NCI-H2029 treated with DMSO at 0.1 percent for 48 hours (cell line): Measurements from ENCODE around the gene EPG5.
"Not testable (repeated sequence)": the region's sequence is repeated elsewhere in the genome, so short reads cannot be mapped to it uniquely, and the experiment has no call there.

Experiments
- DNase-seq: peaks from one replicate; lab custom pipeline; 2025; lab: John Stamatoyannopoulos, UW

Gene EPG5, protein sequence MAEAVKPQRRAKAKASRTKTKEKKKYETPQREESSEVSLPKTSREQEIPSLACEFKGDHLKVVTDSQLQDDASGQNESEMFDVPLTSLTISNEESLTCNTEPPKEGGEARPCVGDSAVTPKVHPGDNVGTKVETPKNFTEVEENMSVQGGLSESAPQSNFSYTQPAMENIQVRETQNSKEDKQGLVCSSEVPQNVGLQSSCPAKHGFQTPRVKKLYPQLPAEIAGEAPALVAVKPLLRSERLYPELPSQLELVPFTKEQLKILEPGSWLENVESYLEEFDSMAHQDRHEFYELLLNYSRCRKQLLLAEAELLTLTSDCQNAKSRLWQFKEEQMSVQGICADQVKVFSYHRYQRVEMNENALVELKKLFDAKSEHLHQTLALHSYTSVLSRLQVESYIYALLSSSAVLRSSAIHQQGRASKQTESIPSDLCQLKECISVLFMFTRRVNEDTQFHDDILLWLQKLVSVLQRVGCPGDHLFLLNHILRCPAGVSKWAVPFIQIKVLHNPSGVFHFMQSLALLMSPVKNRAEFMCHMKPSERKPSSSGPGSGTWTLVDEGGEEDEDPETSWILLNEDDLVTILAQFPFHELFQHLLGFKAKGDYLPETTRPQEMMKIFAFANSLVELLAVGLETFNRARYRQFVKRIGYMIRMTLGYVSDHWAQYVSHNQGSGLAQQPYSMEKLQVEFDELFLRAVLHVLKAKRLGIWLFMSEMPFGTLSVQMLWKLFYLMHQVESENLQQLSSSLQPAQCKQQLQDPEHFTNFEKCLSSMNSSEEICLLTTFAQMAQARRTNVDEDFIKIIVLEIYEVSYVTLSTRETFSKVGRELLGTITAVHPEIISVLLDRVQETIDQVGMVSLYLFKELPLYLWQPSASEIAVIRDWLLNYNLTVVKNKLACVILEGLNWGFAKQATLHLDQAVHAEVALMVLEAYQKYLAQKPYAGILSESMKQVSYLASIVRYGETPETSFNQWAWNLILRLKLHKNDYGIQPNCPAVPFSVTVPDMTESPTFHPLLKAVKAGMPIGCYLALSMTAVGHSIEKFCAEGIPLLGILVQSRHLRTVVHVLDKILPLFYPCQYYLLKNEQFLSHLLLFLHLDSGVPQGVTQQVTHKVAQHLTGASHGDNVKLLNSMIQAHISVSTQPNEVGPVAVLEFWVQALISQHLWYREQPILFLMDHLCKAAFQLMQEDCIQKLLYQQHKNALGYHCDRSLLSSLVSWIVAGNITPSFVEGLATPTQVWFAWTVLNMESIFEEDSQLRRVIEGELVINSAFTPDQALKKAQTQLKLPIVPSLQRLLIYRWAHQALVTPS (N-terminal part only)

DNA sequence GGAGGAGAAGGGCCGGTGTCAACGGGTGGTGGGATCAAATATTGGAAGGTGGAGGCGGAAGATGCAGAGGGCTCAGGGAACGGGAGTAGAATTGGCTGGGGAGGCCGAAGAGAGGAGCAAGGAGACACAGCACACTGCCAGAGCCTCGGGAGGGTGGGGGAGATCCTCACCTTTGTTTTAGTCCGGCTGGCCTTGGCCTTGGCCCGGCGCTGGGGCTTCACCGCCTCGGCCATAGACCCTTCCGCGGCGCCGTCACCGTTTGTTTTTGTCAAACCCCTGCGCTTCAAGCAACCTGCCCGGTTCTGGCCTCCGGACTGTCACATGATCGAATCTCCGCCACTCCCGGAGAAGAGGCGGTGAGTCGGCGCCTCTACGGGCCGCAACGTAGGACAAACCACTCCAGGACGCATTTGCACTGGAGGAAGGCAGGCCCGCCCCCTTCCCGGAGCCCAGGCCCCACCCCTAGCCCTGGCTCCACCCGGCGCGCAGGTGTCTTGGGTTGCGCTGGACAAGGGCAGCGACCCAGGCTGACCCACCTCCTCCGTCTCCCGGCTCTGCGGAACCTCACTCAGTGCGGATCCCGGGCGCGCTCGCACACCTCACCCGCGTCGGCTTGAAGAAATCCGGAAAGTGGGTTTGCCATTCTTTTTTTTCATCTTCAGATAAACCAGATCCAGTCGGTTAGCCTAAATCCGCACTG, at the start of gene EPG5:
TSS of gene EPG5 (minus strand) at position 323 of the 700 bp plus-strand sequence. CDS start at position 233, 90 bp downstream.
- peak; percentile 73 for DNase-seq

DNA sequence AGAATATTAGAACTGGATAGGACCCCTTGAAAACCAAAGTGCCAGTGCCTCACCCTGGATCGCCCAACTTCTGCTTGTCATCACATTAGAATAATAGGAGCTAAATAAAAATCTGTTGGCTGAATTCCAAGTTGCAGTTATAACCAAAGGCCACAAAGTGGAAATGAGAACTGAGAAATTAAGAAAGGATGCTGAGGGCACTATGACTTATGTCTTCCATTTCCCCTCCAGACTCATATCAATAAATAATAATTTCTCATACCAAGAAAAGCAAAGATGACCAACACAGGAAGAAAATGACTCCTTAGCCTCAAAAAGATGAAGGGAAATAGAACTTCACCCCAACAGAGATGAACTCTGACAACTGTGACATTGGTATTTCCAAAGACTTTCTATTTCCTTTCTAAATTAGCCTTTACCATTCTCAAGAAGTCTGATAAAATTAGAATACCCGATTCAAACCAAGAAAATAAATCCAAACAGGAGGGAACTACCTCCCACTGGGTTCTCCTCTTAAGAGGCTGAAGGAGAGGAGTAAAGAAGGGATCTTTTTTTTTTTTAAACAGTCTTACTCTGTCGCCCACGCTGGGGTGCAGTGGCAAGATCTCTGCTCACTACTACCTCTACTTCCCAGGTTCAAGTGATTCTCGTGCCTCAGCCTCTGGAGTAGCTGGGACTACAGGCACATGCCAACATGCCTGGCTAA, 46.5 kb upstream of the EPG5 start:
- no peak for DNase-seq

DNA sequence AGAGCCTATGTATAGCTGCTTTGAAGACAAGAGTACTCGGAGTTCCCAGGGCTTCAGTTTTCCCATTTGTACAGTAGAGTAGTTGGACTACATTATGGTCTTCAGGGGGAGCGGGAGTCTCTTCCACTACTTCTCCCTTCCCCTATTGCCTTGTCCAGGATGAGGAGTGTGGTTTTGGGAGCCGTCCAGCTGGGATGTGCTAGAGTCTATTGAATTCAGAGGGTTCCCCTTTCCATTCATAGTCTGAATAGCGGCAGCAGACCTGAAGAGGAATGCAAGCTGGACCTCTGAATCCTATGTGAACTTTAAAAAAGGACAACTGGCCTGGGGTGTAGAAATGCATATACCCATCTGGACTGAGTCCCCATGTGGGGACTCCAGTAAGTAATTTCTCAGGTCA, 43.5 kb upstream of the EPG5 start:
- no peak for DNase-seq

DNA sequence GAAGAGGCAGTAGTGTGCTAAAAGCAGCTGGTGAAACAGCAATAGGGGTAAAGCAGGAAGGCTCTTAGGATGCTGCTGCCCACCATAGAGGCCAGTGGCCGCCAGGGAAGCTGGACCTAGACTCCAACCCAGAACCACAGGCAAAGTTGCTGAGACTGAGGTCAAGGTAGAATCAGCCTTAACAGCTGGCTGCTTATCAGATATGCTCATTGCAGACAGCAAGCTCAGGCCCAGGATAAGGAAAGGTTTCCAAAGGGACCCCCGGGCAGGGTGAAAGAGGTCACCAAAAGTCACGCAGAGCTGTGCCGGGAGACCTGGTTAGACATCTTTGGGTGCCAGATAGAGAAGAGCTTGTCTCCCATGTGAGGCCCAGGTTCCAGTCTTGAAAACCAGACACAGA, 42.9 kb upstream of the EPG5 start:
- DNase-seq = no peak

DNA sequence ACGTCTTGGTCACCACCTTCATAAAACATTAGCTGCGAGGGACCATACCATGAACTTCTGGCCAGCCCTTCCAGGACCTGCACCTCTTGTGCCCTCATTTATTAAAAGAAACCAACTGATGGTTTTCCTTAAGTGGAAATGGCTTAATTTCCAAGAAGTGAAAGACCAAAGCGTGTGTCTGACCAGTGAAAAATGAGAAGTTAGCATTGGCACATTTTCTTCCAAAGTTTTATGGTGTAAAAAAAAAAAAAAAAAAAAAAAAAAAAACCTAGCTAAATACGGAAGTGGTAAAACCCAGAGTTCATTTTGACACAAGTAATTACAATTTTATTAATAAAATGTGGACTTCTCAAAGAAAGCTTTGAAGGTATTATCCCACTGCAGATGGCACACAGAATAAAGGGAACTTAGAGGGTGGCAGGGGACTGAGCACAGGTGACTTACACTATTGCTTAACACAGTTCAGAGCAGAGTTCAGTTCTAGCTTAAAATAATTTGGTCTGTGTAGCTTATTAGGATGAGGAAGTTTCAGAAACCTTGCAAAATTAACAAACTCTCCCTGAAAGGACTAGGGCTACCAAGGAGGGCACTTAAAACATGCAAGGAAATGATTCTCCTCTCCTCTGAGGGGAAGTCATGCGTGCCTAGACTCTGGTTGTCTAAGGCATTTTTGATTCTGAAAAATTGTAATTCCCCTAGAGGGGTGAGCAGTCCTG, 42.2 kb upstream of the EPG5 start:
- DNase-seq = no peak

DNA sequence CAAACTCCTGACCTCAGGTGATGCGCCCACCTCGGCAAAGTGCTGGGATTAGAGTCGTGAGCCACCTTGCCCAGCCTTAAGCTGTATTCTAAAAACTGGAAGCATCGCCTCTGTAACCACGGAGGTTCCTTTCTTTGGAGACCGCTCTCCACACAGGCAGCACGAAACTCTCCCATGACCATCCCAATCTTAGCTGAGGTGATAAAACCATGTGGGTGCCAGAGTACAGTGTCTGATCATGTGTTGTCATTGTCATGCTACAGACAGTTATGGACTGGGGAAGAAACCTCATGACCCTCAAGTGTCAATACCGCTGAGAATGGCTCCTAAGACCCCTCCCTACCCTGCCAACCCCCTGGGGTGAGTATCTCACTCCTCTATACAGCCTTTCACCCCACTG, 41.4 kb upstream of the EPG5 start:
- no peak for DNase-seq

DNA sequence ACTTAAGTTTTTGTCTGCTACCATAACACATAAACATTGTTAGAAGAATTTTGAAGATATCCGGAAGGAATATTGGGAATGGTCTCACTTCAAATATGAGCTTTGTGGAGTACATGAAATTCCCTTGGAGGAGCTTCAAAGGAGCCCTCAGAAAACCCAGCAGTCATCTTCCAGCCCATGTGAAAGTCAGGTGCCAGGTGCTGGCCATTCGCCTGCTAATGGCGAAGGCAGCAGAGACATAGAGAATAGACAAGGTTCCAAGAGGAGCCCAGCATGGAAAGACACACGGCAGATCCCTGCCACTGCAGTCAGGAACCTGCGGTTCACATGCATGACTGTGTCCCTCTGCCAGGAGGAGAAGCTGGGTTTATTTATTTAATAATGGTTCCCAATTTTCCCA, 40.0 kb upstream of the EPG5 start:
- DNase-seq = no peak

DNA sequence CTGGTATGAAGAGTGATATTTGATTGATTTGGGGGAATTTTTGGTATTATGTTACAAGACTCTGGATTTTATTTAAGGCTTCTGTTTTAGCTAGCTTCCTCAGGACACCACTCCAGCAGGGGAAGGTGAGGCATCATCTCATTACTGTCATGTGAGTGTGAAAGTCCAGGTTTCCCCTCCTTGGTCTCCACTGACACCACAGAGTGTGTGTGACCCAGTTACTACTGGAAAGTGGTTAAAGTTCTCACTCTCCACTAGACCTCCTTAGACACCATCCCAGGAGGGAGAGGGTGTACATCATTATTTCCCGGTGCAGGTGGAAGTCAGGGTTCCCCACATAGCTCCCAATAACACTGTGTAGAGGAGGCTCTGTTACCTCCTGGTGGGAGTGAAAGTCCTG, 35.8 kb upstream of the EPG5 start:
- DNase-seq = no peak

DNA sequence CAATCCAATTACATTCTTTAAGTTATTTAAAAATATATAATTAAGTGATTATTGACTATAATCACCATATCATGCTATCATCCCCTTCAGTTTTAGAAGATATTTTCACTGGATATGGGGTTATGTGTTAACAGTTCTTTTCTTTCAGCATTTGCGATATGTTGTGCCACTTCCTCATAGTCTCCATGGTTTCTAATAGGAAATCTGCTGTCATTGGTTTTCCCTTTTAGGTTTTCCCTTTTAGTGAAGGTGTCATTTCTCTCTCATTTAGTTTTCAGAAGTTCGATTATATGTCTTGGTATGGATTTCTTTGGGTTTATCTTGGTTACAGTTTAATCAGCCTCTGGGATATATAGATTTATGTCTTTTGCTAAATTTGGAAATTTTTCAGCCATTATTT, 34.8 kb upstream of the EPG5 start:
- no peak for DNase-seq

DNA sequence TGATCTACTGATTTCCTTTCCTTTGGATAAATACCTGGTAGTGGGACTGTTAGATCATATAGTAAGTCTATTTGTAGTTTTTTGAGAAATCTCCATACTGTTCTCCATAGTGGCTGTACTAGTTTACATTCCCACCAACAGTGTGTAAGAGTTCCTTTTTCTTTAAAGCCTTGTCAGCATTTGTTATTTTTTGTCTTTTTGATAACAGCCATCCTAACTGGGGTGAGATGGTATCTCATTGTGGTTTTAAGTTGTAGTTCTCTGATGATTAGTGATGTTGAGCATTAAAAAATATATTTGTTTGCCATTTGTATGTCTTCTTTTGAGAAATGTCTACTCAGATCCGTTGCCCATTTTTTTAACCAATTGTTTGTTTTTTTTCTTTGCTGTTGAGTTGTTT, 33.9 kb upstream of the EPG5 start:
- no peak for DNase-seq

DNA sequence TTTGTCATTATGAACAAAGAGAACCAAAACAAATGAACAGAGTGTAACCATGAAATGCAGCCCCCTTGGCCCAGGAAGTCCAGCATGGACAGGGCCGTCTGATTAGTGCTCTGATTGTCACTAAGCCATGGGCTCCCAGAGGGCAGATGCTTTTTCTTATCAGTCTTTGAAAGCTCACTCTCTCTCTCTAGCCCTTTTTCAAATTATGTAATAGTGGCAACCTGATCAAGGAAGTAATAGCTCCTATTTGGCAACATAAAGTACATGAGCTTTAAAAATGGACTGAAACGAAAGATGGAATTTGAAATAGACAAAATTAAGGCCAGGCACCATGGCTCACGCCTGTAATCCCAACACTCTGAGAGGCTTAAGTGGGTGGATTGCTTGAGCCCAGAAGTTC, 32.4 kb upstream of the EPG5 start:
- no peak for DNase-seq

DNA sequence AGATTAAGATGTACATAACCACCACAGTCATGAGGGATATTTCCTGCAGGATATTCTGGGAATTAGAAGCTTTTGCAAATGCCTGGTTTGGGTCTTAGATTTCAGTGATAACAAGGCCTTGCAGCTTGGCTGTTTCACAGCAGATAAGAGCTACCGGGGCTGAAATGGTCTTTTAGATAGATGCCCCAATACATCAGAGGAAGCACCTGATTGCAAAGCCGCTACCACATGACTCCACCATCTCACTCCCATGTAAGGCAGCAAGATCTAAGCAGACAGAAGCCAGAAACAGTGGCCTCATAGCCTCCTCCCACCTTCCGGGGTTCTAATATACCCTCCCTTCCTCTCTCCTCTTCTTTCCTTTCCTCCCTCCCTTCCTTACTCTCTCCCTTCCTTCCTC, 31.1 kb upstream of the EPG5 start:
- DNase-seq = no peak

DNA sequence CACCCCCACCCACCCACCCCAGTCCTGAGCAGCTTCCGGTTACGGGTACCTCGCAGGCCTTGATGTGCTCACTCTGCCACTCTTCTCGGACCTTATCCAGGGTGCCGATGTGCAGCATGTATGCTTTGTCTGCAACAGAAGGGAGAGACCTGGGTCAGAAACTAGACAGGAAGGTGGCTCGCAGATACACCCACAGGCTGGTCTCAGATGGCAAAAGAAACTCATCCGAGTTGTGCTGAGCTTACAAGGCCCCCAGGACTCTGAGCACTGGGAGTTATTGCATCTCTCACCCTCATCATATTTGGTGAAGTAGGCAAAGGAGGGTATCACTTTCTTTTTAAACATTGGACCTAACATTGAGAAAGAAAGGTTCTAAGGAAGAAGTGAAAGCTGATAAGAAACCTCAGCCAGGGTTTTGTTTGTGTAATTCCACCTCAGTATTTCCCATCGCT, 30.6 kb upstream of the EPG5 start:
- DNase-seq = no peak

DNA sequence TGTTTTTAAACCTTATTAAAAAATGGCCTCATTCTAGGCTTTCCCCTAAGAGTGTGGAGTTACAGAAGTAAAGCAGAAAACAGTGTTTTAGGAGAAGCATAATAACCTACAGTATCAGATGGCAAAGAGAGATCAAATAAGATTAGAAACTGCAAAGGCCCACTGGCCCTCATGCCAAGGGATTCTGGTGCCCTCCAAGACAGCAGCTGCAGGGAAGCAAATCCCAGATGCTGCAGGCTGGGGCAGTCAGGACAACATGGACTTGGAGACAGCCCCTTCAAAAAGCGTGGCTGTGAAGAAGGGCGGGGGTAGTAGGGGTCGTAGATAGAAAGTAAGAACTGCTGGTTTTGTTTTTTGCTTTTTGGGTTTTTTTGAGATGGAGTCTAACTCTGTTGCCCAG, 28.3 kb upstream of the EPG5 start:
- no peak for DNase-seq

DNA sequence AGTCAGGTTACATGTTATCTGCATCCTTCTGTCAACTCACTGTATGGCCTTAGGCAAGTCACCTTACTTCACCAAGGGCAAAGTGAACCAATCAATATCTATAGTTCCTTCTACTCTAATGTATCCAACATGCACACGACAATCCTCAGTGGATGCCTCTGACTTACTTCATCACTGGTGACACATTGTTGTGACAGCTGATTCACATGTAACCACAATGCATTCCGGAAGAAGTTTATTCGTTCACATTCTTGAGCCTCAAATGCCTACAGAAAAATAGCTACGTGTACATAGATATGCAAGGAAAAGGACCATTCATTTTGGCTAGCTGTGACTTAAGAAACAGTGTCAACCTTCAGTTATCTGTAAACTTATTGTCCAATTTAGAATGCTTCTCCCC, 26.3 kb upstream of the EPG5 start:
- DNase-seq = no peak

DNA sequence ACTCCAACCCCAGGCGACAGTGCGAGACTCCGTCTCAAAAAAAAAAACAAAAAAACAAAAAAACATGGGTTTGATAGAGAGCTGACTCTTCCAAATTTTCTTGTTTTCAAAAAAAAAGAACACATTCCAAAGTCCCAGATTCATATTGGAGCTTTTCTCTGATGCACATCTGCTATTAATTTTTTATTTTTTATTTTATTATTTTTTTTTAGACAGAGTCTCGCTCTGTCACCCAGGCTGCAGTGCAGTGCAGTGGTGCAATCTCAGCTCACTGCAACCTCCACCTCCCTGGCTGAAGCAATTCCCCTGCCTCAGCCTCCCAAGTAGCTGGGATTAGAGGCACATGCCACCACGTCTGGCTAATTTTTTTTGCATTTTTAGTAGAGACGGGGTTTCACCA, 25.4 kb upstream of the EPG5 start:
- DNase-seq = not testable (repeated sequence)

DNA sequence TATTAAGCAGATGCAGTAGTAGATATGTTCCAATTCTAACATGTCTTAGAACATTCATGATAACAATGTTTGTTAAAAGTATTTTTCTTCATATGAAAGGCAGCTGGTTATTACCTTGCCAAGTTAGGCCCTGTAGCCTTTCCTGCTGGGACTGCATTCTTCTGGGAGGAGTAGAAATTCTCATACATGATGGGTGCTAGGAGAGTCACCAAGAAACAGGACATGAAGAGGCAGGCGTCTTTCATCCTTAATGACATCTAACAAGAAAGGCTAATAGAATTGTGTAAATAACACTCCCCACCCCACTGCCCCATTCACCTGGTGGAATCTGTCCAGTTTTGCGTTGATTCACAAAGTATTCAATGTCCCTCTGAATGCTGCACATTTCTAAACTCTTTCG, 24.7 kb upstream of the EPG5 start:
- DNase-seq = no peak

DNA sequence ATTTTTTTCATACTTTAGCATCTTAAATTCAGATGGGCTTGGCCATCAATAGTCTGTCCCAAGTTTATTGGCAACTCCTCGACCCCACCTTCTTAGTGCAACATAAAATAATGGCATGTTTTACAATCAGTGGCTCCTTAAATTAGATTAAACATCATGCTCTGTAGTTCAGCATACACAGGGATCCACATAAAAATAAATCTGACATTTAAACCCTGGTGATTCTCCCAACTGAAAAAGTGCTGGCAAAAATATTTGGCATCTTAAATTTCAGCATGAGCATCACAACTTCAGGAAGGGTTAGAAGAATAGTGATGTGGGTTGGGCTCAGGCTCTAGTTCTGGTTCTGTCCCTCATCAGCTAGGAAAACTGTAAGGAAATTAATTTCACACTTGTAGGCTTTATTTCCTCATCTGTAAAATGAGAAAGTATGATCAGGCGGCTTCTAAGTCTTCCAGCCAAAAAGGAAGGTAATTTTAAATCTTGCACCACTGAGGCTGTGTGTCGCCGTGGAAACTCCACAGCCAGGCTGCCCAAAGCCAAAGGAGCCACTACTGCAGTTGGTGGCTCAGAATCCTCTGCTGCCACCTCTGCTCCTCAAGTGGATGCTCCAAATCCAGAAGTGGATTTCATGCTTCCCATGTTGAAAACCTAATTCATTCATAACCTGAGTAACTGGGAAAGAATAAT, 17.6 kb upstream of the EPG5 start:
- no peak for DNase-seq

DNA sequence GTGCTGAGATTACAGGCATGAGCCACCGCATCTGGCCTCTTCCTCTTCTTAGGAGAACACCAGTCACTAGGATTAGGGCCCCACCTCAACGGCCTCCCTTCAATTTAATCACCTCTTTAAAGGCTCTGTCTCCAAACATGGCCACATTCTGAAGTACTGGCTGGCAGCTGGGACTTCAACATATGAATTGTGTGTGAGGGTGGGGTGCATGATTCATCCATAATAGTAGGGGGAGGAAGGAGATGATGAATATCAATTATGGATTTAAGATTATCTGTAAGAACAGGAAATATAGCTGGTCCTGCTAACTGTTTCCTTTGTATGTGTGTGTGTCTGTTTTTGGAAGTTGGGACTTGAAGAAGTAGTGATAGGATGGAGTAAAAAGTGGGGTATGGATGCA, 14.7 kb upstream of the EPG5 start:
- no peak for DNase-seq

DNA sequence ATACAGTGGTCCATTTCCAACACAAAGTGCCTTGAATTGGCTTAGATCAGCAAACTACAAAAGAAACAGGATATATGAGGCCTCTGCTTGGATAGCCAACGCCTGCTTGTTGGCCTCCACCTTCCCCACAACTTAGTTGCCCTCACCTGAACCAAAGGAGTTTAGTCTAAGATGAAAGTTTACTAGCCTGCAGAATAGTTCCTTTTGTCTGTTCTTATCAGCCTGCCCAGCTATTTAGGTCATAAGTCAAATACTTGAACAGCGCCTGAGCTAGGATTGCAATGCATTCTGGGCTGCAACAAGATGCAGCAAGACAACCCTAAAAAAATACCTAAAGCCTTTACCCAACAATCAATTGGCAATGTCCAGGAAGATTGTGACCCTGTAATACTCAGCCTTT, 13.1 kb upstream of the EPG5 start:
- DNase-seq = no peak
